OCI-LY7 (cell line): ENCODE data around the gene GNA12. TPM values are rescaled to one million over a fixed set of nuclear protein-coding genes. Genes with fewer than 3 reads are reported as not detected.

Experiments used
- BruUV-seq: library from RNA; stranded (reverse); fragments of 400-500 nt; replicated peaks from 2 replicates; lab custom pipeline; 2021; lab: Mats Ljungman, UMichigan
- CTCF ChIA-PET: fragments of 300-600 bp; sonication (Branson Sonifier 250); formaldehyde crosslinking; loops from one replicate; lab custom pipeline; 2022; ENCODE audit warnings: antibody characterized with exemption; ENCODE audit not compliant: unreplicated experiment; lab: Charles Lee
- POLR2A ChIA-PET: fragments of 300-600 bp; sonication (Branson Sonifier 250); formaldehyde crosslinking; loops from one replicate; lab custom pipeline; 2022; ENCODE audit warnings: antibody characterized with exemption; lab: Charles Lee
- DNase-seq: peaks from one replicate; pipeline ENCODE4 v3.0.0-alpha.2; 2015; ENCODE audit warnings: low spot score
- H2AFZ ChIP-seq: fragments of 200-600 bp; sonication (generic), shearing (Covaris generic); 2 replicates; pipeline ENCODE4 v1.6.1; 2014; ENCODE audit warnings: mild to moderate bottlenecking, antibody characterized with exemption, low read length, moderate library complexity
- H3K27ac ChIP-seq: fragments of 200-600 bp; sonication (generic); 2 replicates; pipeline ENCODE4 v1.5.1; 2014; ENCODE audit warnings: mixed run types, low read depth, mild to moderate bottlenecking, moderate library complexity, low read length, inconsistent platforms; ENCODE audit not compliant: poor library complexity, severe bottlenecking
- H3K36me3 ChIP-seq: fragments of 200-600 bp; sonication (generic); 2 replicates; pipeline ENCODE4 v1.6.1; 2014; ENCODE audit warnings: mild to moderate bottlenecking, antibody characterized with exemption, low read length, moderate library complexity, mixed read lengths; ENCODE audit not compliant: insufficient read depth
- H3K4me1 ChIP-seq: fragments of 200-600 bp; sonication (generic); 2 replicates; pipeline ENCODE4 v1.5.1; 2014; ENCODE audit warnings: mild to moderate bottlenecking, low read length; ENCODE audit not compliant: insufficient read depth, poor library complexity, severe bottlenecking
- H3K4me2 ChIP-seq: fragments of 200-600 bp; sonication (generic); 2 replicates; pipeline ENCODE4 v1.6.1; 2014; ENCODE audit warnings: mild to moderate bottlenecking, low read length
- H3K4me3 ChIP-seq: fragments of 200-600 bp; sonication (generic); 2 replicates; pipeline ENCODE4 v1.5.1; 2014; ENCODE audit warnings: mild to moderate bottlenecking, low read depth, low read length; ENCODE audit not compliant: poor library complexity, severe bottlenecking
- H3K79me2 ChIP-seq: fragments of 200-600 bp; sonication (generic); 2 replicates; pipeline ENCODE4 v1.6.1; 2016; ENCODE audit warnings: low read depth, mild to moderate bottlenecking, low read length, moderate library complexity, mixed read lengths; ENCODE audit not compliant: insufficient read depth
- H3K9me2 ChIP-seq: fragments of 200-600 bp; sonication (generic); 2 replicates; pipeline ENCODE4 v1.6.1; 2016; ENCODE audit warnings: mild to moderate bottlenecking, low read length, mixed read lengths; ENCODE audit not compliant: insufficient read depth
- H3K9me3 ChIP-seq: fragments of 200-600 bp; sonication (generic); 2 replicates; pipeline ENCODE4 v1.6.1; 2014; ENCODE audit warnings: mild to moderate bottlenecking, mixed run types, low read length, mixed read lengths
- H4K20me1 ChIP-seq: fragments of 200-600 bp; sonication (generic); 2 replicates; pipeline ENCODE4 v1.6.1; 2014; ENCODE audit warnings: mild to moderate bottlenecking, antibody characterized with exemption, low read length, moderate library complexity, mixed read lengths; ENCODE audit not compliant: insufficient read depth
- EZH2phosphoT487 ChIP-seq: fragments of 200-600 bp; sonication (generic); IDR thresholded peaks from 2 replicates; pipeline ENCODE4 v1.6.1; 2018; ENCODE audit warnings: low read depth, borderline replicate concordance, mild to moderate bottlenecking, mixed run types, antibody characterized with exemption, low read length, moderate library complexity, mixed read lengths
- intact Hi-C: fragments of 100-400 bp; cut with micrococcal nuclease; formaldehyde crosslinking; loops from one replicate; pipeline ENCODE4 v1.10.0; 2022; ENCODE audit not compliant: unreplicated experiment
- total RNA-seq, 2 experiments: library from RNA; depleted of rRNA in 1 of 2; stranded (reverse); fragments of >200 nt in 1 of 2; shearing (Covaris generic) in 1 of 2; gene quantifications; 2 replicates each; pipeline ENCODE4 v1.2.3, GENCODE V29; 2014 to 2022
- TF ChIP-seq, protein P1 (sequence below): fragments of 200-600 bp; sonication (generic); conservative IDR thresholded peaks from 2 replicates; pipeline ENCODE4 v1.5.1; 2014; ENCODE audit warnings: mild to moderate bottlenecking, antibody characterized with exemption, low read length, moderate library complexity, mixed read lengths

Gene GNA12
- total RNA-seq, 2 experiments from 2014 or later: 10.3 to 35.9 TPM

DNA sequence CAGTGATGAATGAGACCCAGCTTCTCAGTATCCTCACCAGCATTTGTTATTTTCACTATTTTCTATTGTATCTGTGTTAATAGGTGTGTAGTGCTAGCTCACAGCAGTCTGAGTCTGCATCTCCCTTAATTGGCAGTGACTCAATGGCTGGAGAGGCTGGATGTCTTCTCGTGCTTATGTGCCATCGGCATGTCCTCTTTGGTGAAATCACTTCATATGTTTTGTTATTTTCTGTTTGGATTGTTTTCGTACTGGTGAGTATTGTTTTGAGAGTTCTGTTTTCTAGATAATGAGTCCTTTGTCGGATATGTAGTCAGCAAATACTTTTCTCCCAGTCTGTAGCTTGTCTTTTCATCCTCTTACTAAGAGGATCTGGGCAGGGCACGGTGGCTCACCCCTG, 90.0 kb downstream of the GNA12 start:
- ChIA-PET POLR2A (interaction anchor here (0.6 to 1.7 kb wide), 2 partner anchors 17 to 51 kb away, joined by 3 to 4 read pairs; no protein-coding TSS in a partner anchor), CTCF (interaction anchor here (0.6 kb wide), 1 partner anchor 242 kb away, joined by 3 read pairs; no protein-coding TSS in a partner anchor)
- TF ChIP-seq, protein P1, sequence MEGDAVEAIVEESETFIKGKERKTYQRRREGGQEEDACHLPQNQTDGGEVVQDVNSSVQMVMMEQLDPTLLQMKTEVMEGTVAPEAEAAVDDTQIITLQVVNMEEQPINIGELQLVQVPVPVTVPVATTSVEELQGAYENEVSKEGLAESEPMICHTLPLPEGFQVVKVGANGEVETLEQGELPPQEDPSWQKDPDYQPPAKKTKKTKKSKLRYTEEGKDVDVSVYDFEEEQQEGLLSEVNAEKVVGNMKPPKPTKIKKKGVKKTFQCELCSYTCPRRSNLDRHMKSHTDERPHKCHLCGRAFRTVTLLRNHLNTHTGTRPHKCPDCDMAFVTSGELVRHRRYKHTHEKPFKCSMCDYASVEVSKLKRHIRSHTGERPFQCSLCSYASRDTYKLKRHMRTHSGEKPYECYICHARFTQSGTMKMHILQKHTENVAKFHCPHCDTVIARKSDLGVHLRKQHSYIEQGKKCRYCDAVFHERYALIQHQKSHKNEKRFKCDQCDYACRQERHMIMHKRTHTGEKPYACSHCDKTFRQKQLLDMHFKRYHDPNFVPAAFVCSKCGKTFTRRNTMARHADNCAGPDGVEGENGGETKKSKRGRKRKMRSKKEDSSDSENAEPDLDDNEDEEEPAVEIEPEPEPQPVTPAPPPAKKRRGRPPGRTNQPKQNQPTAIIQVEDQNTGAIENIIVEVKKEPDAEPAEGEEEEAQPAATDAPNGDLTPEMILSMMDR: no peak
- TF ChIP-seq EZH2phosphoT487: no peak
- Histone ChIP-seq H4K20me1 (no peaks in the 10 kb centered on the region), H3K79me2 (no peaks in the 10 kb centered on the region), H3K4me3 (no peak overlapping the region), H3K4me2 (no peak overlapping the region), H3K4me1 (no peaks in the 10 kb centered on the region), H2AFZ (no peak overlapping the region), H3K9me2 (no peaks in the 10 kb centered on the region), H3K9me3 (no peaks in the 10 kb centered on the region), H3K36me3 (no peaks in the 10 kb centered on the region), H3K27ac (no peak overlapping the region)
- DNase-seq: no peak
- intact Hi-C loops: no loop called here
- BruUV-seq: no TSS peak

DNA sequence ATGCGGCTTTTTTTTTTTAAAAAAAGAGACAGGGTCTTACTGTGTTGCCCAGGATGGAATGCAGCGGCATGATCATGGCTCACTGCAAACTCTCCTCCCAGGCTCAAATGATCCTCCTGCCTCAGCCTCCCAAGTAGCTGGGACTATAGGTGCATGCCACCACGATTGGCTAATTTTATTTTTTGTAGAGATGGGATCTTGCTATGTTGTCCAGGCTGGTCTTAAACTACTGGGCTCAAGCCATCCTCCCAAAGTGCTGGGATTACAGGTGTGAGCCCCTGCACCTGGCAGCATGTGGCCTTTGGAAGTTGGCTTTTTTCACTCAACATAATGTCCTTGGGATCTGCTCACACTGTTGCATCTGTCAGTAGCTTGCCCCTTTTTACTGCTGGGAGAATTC, 91.0 kb downstream of the GNA12 start:
- Histone ChIP-seq H3K9me2 (no peaks in the 10 kb centered on the region), H3K4me3 (no peak overlapping the region), H3K4me1 (no peaks in the 10 kb centered on the region), H3K9me3 (no peaks in the 10 kb centered on the region), H2AFZ (no peak overlapping the region), H3K79me2 (no peaks in the 10 kb centered on the region), H3K4me2 (no peak overlapping the region), H4K20me1 (no peaks in the 10 kb centered on the region), H3K27ac (no peak overlapping the region), H3K36me3 (no peaks in the 10 kb centered on the region)
- intact Hi-C loops: no loop called here
- CTCF ChIA-PET: no interaction called here
- POLR2A ChIA-PET: interaction anchor here (0.7 to 1.7 kb wide), 3 partner anchors 12 to 755 kb away, joined by 3 to 5 read pairs (median 4); no protein-coding TSS in a partner anchor
- TF ChIP-seq EZH2phosphoT487: no peak
- TF ChIP-seq, protein P1: no peak
- BruUV-seq: no TSS peak
- DNase-seq: no peak

DNA sequence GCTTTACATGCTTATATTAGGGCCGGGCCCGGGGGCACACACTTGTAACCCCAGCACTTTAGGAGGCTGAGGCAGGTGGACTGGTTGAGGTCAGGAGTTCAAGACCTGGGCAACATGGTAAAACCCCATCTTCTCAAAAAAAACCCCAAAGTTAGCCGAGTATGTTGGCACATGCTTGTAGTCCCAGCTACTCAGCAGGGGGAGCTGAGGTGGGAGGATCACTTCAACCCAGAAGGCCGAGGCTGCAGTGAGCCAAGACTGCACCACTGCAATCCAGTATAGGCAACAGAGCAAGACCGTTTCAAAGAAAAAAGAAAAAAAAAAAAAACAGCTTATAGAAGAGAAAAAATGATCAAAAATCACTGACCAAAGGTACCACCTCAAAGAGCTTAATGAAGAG, 93.0 kb downstream of the GNA12 start:
- Histone ChIP-seq H3K4me3 (no peak overlapping the region), H3K4me2 (no peak overlapping the region), H4K20me1 (no peaks in the 10 kb centered on the region), H2AFZ (no peak overlapping the region), H3K9me2 (no peaks in the 10 kb centered on the region), H3K9me3 (no peaks in the 10 kb centered on the region), H3K79me2 (no peaks in the 10 kb centered on the region), H3K4me1 (no peaks in the 10 kb centered on the region), H3K27ac (no peak overlapping the region), H3K36me3 (no peaks in the 10 kb centered on the region)
- no TSS peak for BruUV-seq
- ChIA-PET POLR2A (interaction anchor here (1.0 to 1.3 kb wide), 2 partner anchors 48 to 69 kb away, joined by 3 to 5 read pairs; no protein-coding TSS in a partner anchor), CTCF (no interaction called here)
- TF ChIP-seq EZH2phosphoT487: no peak
- TF ChIP-seq, protein P1: no peak
- intact Hi-C loops: no loop called here
- no peak for DNase-seq
